Measurements from ENCODE around the gene CRKL.

DNA sequence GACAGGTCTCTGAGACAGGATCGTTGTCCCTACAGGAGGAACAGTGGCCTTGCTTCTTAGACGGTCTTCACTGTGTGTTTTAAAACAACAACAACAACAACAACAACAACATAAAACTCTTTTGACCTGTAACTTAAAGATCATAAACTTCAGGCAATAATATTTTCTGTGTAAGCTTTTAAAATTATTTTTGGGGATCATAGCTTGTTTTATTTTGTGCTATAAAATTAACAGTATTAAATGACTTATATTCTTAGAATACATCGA lies 36.1 kb downstream of the CRKL start:
- TF ChIP-seq, protein P1, sequence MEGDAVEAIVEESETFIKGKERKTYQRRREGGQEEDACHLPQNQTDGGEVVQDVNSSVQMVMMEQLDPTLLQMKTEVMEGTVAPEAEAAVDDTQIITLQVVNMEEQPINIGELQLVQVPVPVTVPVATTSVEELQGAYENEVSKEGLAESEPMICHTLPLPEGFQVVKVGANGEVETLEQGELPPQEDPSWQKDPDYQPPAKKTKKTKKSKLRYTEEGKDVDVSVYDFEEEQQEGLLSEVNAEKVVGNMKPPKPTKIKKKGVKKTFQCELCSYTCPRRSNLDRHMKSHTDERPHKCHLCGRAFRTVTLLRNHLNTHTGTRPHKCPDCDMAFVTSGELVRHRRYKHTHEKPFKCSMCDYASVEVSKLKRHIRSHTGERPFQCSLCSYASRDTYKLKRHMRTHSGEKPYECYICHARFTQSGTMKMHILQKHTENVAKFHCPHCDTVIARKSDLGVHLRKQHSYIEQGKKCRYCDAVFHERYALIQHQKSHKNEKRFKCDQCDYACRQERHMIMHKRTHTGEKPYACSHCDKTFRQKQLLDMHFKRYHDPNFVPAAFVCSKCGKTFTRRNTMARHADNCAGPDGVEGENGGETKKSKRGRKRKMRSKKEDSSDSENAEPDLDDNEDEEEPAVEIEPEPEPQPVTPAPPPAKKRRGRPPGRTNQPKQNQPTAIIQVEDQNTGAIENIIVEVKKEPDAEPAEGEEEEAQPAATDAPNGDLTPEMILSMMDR (IDR thresholded peaks at IDR 0.05): no peak
- TF ChIP-seq POLR2A (IDR thresholded peaks at IDR 0.05): no peak
